ENCODE measurements around the gene ANKRD13B.

The ANKRD13B gene

DNA sequence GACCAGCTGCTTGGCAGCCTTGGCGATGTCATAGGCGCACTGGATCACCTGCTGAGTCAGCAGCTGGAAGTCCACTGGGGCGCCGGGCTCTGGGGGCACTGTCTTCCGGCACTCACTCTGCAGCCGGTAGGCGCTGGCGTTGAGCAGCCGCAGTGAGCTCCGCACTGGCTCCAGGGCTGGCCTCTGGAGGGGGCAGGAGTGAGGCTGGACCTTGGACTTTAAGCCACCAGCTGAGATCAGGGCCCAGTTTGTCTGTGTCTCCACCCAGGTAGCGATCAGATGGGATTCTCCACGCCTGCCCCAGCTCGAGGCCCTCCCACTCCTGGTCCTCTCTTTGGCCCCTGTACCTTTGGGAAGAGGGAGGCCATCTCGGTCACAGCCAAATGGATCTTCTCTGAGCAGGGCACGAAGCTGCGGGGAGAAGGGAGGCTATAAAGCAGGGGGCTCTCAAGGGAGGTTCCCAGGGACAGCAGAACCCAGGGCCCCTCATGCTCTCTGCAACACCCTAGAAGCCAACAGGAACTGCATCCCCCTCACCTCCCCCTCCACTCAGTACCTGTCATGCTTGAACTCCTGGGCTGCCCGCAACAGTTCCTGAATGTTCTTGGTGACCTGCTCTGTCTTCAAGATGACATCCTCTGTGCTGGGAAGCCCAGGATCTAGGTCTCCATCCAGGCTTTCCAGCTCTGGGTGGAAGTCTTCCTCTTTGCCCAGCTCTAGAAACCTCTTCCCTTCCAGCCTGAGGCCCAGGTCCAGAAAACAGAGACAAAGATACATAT, 18.0 kb upstream of the ANKRD13B start:
- Histone ChIP-seq H3K4me3 (ENCODE audit: insufficient read depth, low read depth, low read length) (no peak overlapping the region), H3K4me1 (ENCODE audit: control insufficient read depth, insufficient read depth, low read length) (no peaks in the 10 kb centered on the region), H3K27ac (ENCODE audit: insufficient read depth, low read depth, low read length, poor library complexity, severe bottlenecking) (no peak overlapping the region), H3K36me3 (ENCODE audit: control insufficient read depth, insufficient read depth, low read length) (peaks cover 21% of the 10 kb centered on the region), H3K27me3 (ENCODE audit: control insufficient read depth, insufficient read depth, low read length, poor library complexity, severe bottlenecking) (peaks cover 10% of the 10 kb centered on the region), H3K9me3 (ENCODE audit: control insufficient read depth, low read length) (no peaks in the 10 kb centered on the region)
- 92 to 94% methylated on average over 17 of the region's 17 CpGs for WGBS, 2 experiments

DNA sequence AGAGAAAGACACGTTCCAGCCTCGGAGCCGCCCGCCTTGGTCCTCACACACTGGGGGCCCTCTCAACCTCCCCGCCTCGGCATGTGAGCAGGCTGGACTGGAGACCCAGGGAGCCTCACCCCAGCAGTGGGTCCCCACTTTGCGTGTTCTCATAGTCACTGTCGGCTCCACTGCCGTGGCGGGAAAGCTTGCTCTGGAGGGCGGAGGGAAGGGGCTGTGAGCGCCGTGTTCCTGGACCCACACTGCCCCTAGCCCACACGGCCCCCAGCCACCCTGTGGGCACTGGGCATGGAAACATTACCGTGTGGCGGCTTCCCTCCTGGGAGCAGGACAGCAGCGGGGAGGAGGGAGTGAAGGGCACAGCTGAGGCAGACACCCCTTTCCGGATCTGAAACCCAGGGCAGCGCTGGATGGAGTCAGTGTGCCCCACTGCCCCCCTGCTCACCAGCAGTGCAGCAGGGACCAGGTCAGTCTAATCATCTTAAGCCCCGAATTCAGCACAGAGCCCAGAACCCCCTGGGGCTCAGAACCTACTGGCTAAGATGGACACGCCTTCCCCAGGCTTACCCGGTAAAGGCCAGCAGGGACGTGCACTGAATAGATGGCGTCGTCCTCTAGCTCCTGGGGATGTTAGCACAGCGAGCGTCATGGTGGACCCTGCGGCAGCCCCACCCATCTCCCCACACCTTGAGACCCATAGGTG, 17.3 kb upstream of the ANKRD13B start:
- no peak overlapping the region for H3K4me3 ChIP-seq (ENCODE audit: insufficient read depth, low read depth, low read length)
- H3K27ac ChIP-seq (ENCODE audit: insufficient read depth, low read depth, low read length, poor library complexity, severe bottlenecking) = no peak overlapping the region
- H3K9me3 ChIP-seq (ENCODE audit: control insufficient read depth, low read length) = no peaks in the 10 kb centered on the region
- WGBS, 2 experiments = 93 to 96% methylated on average over 28 of the region's 28 CpGs
- peaks cover 21% of the 10 kb centered on the region for H3K36me3 ChIP-seq (ENCODE audit: control insufficient read depth, insufficient read depth, low read length)
- H3K4me1 ChIP-seq (ENCODE audit: control insufficient read depth, insufficient read depth, low read length) = no peaks in the 10 kb centered on the region
- peaks cover 10% of the 10 kb centered on the region for H3K27me3 ChIP-seq (ENCODE audit: control insufficient read depth, insufficient read depth, low read length, poor library complexity, severe bottlenecking)

GRCh38 chr17:29576214-29577000, 16.5 kb upstream of the ANKRD13B start:
- Histone ChIP-seq H3K36me3 (ENCODE audit: control insufficient read depth, insufficient read depth, low read length) (peaks cover 26% of the 10 kb centered on the region), H3K27me3 (ENCODE audit: control insufficient read depth, insufficient read depth, low read length, poor library complexity, severe bottlenecking) (peaks cover 10% of the 10 kb centered on the region), H3K4me3 (ENCODE audit: insufficient read depth, low read depth, low read length) (no peak overlapping the region), H3K4me1 (ENCODE audit: control insufficient read depth, insufficient read depth, low read length) (no peaks in the 10 kb centered on the region), H3K9me3 (ENCODE audit: control insufficient read depth, low read length) (no peaks in the 10 kb centered on the region), H3K27ac (ENCODE audit: insufficient read depth, low read depth, low read length, poor library complexity, severe bottlenecking) (no peak overlapping the region)
- 95% methylated on average over 37 of the region's 37 CpGs for WGBS, 2 experiments

- no peak overlapping the region for H3K4me3 ChIP-seq (ENCODE audit: insufficient read depth, low read depth, low read length)
- no peaks in the 10 kb centered on the region for H3K9me3 ChIP-seq (ENCODE audit: control insufficient read depth, low read length)
- H3K27ac ChIP-seq (ENCODE audit: insufficient read depth, low read depth, low read length, poor library complexity, severe bottlenecking) = no peak overlapping the region
- 96% methylated on average over 9 of the region's 9 CpGs for WGBS, 2 experiments
- peaks cover 6% of the 10 kb centered on the region for H3K27me3 ChIP-seq (ENCODE audit: control insufficient read depth, insufficient read depth, low read length, poor library complexity, severe bottlenecking)
- no peaks in the 10 kb centered on the region for H3K4me1 ChIP-seq (ENCODE audit: control insufficient read depth, insufficient read depth, low read length)
- H3K36me3 ChIP-seq (ENCODE audit: control insufficient read depth, insufficient read depth, low read length) = peaks cover 30% of the 10 kb centered on the region
These were observed 15.9 kb upstream of the ANKRD13B start for GRCh38 chr17:29577001-29577370.

- 94 to 95% methylated on average over 22 of the region's 22 CpGs for WGBS, 2 experiments
- H3K27ac ChIP-seq (ENCODE audit: insufficient read depth, low read depth, low read length, poor library complexity, severe bottlenecking) = no peak overlapping the region
- no peaks in the 10 kb centered on the region for H3K9me3 ChIP-seq (ENCODE audit: control insufficient read depth, low read length)
- no peak overlapping the region for H3K4me3 ChIP-seq (ENCODE audit: insufficient read depth, low read depth, low read length)
- peaks cover 30% of the 10 kb centered on the region for H3K36me3 ChIP-seq (ENCODE audit: control insufficient read depth, insufficient read depth, low read length)
- H3K27me3 ChIP-seq (ENCODE audit: control insufficient read depth, insufficient read depth, low read length, poor library complexity, severe bottlenecking) = peaks cover under 1% of the 10 kb centered on the region
- H3K4me1 ChIP-seq (ENCODE audit: control insufficient read depth, insufficient read depth, low read length) = no peaks in the 10 kb centered on the region
These were observed 15.3 kb upstream of the ANKRD13B start for GRCh38 chr17:29577385-29578211.

DNA sequence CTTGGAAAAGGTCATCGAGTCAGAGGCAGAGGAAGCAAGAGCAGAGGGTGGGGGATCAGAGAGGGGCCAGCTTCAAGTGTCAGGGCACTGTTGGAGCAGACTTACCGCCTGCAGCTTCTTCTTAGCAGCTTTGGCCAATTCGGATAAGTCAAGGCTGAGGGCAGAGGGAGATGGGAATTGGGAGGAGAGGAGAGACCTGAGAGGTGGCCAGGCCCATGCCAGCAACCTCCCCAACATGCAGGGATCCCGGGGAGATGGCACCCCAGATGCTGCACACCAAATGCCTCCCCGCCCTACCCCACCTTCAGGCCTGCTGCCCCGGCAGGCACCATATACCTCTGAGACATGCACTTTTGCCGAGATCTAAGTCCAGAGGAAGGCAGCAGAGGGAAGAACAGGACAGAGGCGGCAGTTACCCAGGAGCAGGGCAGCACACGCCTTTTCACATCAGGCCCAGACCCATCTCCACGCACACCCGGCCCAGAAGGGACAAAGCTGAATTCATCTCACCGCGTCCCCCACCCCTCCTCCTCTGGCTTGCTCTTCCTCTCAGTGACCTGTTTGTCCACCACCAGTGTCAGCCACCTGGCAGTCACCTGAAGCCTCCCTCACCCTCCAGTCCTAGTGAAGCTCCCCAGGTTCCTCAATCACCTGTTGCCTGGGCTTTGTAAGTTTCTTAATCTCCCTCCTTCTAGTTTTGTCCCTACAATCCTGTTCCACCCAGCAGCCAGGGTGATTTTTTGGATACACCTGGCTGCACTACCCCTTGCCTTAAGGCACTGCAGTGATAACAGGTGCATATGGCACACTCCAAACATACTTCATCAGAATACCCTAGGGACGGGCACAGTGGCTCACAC, 14.1 kb upstream of the ANKRD13B start:
- no peaks in the 10 kb centered on the region for H3K27me3 ChIP-seq (ENCODE audit: control insufficient read depth, insufficient read depth, low read length, poor library complexity, severe bottlenecking)
- peaks cover 30% of the 10 kb centered on the region for H3K36me3 ChIP-seq (ENCODE audit: control insufficient read depth, insufficient read depth, low read length)
- H3K27ac ChIP-seq (ENCODE audit: insufficient read depth, low read depth, low read length, poor library complexity, severe bottlenecking) = no peak overlapping the region
- no peaks in the 10 kb centered on the region for H3K4me1 ChIP-seq (ENCODE audit: control insufficient read depth, insufficient read depth, low read length)
- WGBS, 2 experiments = 93 to 94% methylated on average over 14 of the region's 14 CpGs
- no peak overlapping the region for H3K4me3 ChIP-seq (ENCODE audit: insufficient read depth, low read depth, low read length)
- H3K9me3 ChIP-seq (ENCODE audit: control insufficient read depth, low read length) = no peaks in the 10 kb centered on the region

- Histone ChIP-seq H3K27me3 (ENCODE audit: control insufficient read depth, insufficient read depth, low read length, poor library complexity, severe bottlenecking) (no peaks in the 10 kb centered on the region), H3K36me3 (ENCODE audit: control insufficient read depth, insufficient read depth, low read length) (peaks cover 22% of the 10 kb centered on the region), H3K4me3 (ENCODE audit: insufficient read depth, low read depth, low read length) (no peak overlapping the region), H3K27ac (ENCODE audit: insufficient read depth, low read depth, low read length, poor library complexity, severe bottlenecking) (no peak overlapping the region), H3K4me1 (ENCODE audit: control insufficient read depth, insufficient read depth, low read length) (peaks cover 10% of the 10 kb centered on the region), H3K9me3 (ENCODE audit: control insufficient read depth, low read length) (no peaks in the 10 kb centered on the region)
- 68 to 72% methylated on average over 15 of the region's 15 CpGs for WGBS, 2 experiments
These were observed 12.8 kb upstream of the ANKRD13B start for GRCh38 chr17:29579866-29580771.

GRCh38 chr17:29581583-29582253, 11.2 kb upstream of the ANKRD13B start:
- WGBS, 2 experiments = 94 to 95% methylated on average over 20 of the region's 20 CpGs
- H3K4me3 ChIP-seq (ENCODE audit: insufficient read depth, low read depth, low read length) = no peak overlapping the region
- H3K27me3 ChIP-seq (ENCODE audit: control insufficient read depth, insufficient read depth, low read length, poor library complexity, severe bottlenecking) = no peaks in the 10 kb centered on the region
- H3K9me3 ChIP-seq (ENCODE audit: control insufficient read depth, low read length) = no peaks in the 10 kb centered on the region
- H3K4me1 ChIP-seq (ENCODE audit: control insufficient read depth, insufficient read depth, low read length) = peaks cover 16% of the 10 kb centered on the region
- no peak overlapping the region for H3K27ac ChIP-seq (ENCODE audit: insufficient read depth, low read depth, low read length, poor library complexity, severe bottlenecking)
- H3K36me3 ChIP-seq (ENCODE audit: control insufficient read depth, insufficient read depth, low read length) = peaks cover 10% of the 10 kb centered on the region
